Fibroblast of lung (primary cell): ENCODE measurements around the gene PEBP1.

ENCODE experiments used
- CTCF ChIP-seq, 2 donors: IDR thresholded peaks in 1 of 2; conservative IDR thresholded peaks in 1 of 2; 1 replicate in 1 of 2; 2 replicates in 1 of 2; pipeline ENCODE4 v1.5.1; 2011 to 2012; ENCODE audit warnings: low read length in 2 of 2, control low read depth in 1 of 2, inconsistent platforms in 1 of 2, low read depth in 1 of 2, mild to moderate bottlenecking in 1 of 2
- EZH2 ChIP-seq: IDR thresholded peaks from 2 replicates; pipeline ENCODE4 v1.5.1; 2012; ENCODE audit warnings: low read length, control low read depth, mild to moderate bottlenecking; ENCODE audit errors: missing control alignments

GRCh38 chr12:118183711-118184110 lies 47.8 kb downstream of the PEBP1 start:
- no peak for TF ChIP-seq EZH2
- TF ChIP-seq CTCF (conservative IDR thresholded peaks at IDR 0.05 in 1 of 2, IDR thresholded peaks at IDR 0.05 in 1 of 2; ENCODE audit: low read depth in 1 of 2, low read length in 2 of 2) = no peak
